Glomerular visceral epithelial cell (primary cell): ENCODE results near the gene CCDC142.
"Not testable (repeated sequence)": the region's sequence is repeated elsewhere in the genome, so short reads cannot be mapped to it uniquely, and the experiment has no call there.

Experiments
- DNase-seq: peaks from one replicate; pipeline ENCODE4 v3.0.0-alpha.2; 2016; ENCODE audit errors: extremely low spot score

Gene CCDC142

DNA sequence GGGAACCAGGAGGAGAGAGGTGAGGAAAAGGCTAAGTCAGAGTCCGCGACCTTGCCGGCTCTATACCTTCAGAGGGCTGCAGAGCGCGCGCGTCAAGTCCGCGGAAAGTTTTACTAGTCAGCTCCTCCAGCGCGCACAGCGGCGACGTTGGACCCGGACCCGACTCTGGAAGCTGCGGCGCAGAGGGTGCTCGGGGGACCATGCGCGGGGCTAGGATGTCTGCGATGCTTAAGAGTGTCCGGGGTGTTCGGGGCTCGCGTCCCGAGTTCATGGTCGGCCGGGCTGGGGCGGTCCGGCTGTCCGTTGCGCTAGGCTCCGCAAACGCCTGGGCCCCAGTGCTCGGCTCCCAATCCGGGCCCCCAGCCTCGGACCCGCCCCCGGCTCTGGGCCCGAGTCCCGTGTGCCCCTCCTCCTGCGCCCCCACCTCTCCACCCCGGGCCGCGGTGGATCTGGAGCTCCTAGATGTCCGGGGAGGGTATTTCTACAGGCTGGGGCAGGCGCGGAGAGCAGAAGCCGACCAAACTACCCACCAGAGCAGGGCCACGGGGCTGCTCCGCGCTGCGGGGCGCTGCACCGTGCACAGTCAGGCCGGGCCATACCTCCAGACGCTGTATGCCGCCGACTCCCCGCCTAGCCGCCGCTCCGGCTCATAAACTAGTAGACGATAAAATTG is 16.6 kb upstream of the CCDC142 start, which contains the start of gene LBX2:
Gene LBX2 (minus strand): TSS at position 337 of the 673 bp plus-strand sequence. CDS start 66 bp downstream, at position 271.
- no peak for DNase-seq

DNA sequence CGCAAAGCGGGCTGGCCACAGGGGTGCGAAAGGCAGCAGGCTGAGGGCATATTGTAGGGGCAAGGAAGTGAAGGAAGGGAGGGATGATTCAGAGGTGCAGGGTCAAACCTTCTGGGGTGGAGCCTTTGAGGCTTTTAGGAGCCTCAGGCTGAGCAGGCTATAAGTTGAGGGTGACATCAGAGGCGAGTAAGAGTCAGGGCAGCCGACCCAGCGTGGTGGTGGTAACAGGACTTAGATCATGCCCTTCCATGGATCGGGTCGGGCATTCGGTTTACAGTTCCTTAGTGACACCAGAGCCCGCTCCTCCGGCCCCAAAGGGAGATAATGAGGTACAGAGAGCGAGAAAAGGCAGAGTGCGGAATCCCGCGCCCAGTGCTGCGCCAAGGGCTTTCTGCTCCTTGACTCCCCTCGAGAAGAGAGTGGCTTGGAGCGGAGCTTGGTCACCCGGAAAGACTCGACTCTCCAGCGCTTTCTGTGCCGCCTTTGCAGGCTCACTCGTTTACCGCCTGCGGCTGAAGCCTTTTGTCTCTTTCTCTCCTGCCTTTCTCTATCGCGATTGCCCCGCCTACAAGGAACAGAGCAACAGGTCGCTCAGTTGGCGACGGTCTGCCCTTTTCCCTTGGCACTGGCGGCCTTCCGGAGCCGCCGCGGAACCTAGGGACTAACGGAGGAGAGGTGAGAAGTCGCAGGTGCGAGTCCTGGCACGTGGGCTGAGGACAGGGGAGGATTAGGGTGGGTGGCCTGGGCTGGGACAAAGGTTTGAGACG is 15.9 kb upstream of the CCDC142 start:
- no peak for DNase-seq

DNA sequence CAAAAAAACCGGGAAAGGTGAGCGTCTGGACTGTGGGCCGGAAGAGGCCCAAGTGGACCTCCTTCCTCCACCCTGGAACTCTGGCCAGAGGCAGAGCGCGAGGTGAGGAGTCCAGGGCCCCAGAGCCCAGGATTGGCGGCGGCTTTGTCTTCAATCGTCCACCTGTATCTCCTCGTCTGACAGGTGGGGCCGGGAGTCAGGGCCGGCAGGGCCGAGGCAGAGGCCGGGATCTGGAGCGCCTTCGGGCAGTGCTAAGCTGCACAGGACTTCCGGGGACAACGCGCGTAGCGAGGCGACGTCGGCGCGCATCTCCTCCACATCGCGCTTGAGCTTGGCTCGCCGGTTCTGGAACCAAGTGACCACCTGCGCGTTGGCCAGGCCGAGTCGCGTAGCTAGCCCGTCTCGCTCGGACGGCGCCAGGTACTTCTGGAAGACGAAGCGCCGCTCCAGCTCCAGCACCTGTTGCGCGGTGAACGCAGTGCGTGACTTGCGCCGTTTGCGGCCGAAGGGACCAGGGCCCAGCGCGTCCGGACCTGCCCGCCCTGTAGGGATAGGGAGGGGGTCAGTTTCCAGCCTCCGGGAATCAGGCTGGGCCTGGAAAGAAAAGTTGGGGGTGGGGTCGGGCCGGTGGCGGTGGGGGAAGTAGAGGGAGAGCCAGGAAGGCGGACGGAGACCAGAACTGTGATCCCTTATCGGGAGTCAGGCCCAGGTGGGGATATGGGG is 15.1 kb upstream of the CCDC142 start:
- DNase-seq: no peak

DNA sequence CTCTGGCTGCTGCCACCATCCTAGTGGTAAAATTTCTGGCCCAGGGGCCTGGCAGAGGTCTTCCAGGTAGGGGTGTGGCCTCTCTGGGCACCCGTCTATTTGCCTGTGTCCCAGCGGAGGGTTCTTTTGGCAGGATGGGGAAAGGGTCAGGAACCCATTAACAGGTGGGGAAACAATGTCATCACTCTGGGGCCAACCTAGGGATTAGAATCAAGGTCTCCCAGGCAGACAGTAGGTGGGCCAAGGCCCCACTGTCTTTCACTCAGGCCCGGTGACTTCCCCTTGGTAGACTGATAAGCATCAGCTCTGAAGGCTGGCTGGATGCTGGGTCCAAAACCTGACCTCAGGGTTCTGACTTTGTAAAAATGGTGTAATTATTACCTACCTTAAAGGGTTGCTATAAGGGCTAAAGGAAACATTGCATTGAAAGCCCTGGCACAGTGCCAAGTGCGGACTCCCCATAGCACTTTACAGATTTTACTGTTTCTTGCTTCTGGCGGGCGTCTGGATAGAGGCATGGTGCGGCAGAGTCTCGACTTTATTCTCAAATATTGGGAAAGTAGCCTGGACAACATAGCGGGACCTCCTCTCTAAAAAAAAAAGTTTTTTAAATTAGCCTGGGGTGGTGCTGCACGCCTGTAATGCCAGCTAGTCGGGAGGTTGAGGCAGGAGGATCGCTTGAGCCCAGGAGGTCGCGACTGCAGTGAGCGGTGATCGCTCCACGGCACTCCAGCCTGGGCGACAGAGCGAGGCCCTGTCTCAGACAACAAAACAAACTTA is 14.4 kb upstream of the CCDC142 start:
- no peak for DNase-seq

DNA sequence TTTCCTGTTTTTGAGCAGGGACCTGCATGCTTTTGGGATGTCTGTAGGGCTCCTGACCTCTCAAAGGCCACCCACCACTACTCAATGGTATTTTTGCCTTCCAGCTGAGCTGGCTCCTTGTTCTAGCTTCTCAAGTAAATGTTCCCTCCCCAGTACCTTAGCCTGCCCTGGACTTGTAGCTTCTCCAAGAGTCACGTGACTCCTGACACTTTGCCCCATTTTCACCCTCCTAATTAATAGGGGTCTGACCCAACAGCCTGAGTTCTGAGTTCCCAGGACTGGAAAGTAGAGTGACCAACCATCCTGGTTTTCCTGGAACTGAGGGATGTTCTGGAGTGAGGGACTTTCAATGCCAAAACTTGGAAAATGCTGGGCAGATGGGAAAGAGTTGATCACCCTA is 12.6 kb upstream of the CCDC142 start:
- DNase-seq: no peak

DNA sequence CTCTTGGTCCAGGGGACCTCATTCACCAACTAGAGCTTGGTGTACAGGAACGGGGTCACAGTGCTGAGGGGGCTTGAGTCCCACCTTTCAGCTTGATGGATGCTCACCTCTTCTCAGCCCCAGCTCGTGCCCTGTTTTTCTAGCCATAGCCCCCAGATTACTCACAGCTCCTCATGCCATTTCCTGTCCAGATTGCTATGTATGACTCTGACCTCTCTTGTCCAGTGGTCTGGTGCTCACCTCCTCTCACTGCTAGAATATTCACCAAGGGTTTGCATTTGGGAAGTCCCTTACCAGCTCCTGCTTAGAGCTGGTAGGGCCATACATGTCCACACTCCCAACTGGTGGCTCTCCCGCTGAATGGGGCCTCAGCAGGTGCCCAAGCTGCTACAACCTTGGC is 10.7 kb upstream of the CCDC142 start:
- DNase-seq: no peak

DNA sequence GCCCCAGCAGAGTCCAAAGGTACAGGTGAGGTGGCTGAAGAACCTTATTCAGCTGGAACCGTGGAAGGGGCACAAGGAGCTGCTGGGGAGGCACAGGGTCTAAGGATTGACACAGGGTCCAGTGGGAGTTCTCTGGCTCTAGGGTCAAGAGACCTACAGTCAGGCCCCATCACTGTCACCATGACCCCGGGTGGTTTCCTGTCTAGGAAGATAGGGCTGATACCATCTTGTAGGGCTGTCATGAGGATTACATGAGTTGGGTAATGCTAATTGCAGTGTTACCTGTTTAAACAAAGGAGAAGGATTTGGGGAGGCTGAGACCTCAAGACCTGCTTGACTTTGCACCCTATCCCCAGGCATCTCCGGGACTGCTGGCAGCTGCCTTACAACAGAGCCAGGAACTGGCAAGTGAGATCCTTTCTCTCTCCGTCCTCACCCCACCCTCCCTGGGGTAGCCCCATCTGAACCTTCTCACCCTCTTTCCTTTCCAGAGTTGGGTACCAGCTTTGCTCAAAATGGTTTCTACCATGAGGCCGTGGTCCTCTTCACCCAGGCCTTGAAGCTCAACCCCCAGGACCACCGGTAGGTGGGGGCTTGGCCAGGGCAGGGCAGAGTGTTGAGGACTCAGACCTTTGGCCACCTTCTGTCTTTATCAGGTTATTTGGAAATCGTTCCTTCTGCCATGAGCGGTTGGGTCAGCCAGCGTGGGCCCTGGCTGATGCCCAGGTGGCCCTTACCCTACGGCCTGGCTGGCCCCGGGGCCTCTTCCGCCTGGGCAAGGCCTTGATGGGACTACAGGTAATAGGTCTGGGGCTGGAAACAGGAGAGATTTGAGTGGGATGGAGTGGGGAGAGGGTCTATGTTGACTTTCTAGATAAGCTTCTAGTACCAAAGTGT is 9.1 kb upstream of the CCDC142 start:
- no peak for DNase-seq

DNA sequence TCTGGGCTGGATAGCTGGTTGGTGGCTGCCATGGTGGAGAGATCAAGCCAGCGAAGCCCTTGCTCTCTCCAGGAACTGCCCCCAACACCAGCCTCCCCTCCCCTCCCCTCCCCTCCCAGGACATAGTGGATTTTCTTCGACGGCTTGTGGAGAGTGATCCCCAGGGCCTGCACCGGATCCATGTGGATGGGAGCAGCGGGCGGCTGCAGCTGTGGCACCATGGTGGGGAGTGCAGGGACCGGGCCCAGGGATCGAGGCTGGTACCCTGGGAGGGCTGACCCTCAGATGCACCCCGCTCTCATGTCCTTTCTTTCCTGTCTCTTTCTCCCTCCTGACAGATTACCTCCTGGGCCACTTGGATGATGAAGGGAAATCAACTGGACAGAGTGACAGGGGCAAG is 7.1 kb upstream of the CCDC142 start:
- DNase-seq: no peak

DNA sequence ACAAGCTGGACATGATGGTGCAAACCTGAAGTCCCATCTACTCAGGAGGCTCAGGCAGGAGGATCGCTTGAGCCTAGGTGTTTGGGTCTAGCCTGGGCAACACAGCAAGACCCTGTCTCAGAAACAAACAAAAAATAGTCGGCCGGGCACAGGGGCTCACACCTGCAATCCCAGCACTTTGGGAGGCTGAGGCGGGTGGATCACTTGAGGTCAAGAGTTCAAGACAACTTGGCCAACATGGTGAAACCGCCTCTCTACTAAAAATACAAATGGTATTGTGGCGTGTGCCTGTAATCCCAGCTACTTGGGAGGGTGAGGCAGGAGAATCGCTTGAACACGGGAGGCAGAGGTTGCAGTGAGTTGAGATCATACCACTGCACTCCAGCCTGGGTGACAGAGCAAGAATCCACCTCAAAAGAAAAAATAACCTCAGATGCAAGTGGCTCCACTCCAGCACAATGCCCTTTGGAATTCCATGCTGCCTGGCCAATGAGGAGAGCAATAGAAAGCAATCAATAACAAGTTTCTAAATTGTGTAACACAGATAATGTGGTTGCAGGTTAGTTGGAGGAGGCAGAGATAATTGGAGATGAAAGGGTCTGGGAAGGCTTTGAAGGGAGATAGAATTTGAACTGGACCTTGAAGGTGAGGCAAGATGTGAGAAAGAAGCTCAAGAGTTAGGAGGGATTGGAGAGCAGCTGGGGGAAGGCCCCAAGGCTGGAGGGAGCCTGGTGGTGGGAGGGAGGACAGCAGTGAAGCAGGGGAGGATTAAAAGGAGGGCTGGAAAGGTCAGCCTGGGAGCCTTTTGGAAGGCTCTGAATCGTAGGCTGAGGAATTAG is 6.1 kb upstream of the CCDC142 start:
- DNase-seq: no peak

DNA sequence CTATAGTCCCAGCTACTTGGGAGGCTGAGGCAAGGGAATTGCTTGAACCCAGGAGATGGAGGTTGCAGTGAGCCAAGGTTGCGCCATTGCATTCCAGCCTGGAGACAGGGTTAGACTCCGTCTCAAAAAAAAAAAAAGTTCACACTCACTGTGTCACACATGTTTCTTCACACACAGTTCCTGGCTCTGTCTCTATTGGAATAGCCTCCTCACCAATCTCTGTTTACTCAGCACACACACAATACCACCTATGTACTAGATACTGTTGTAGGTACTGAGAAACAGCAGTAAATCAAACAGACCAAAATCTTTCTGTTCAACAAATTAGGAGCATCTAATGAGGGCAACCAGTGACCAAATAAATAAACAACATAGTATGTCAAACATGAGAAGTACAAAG is 3.3 kb upstream of the CCDC142 start:
- no peak for DNase-seq

DNA sequence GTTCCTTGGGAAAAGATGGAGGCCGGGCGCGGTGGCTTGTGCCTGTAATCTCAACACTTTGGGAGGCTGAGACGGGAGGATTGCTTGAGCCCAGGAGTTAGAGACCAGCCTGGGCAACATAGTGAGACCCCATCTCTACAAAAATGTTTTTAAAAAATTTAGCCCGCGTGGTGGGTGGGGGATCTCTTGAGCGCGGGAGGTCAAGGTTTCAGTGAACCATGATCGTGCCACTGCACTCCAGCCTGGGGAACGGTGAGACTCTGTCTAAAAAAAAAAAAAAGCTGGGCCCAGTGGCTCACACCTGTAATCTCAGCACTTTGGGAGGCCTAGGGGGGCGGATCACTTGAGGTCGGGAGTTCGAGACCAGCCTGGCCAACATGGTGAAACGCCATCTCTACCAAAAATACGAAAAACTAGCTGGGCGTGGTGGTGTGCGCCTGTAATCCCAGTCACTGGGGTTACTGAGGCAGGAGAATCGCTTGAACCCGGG is 922 bp upstream of the CCDC142 start:
- not testable (repeated sequence) for DNase-seq

DNA sequence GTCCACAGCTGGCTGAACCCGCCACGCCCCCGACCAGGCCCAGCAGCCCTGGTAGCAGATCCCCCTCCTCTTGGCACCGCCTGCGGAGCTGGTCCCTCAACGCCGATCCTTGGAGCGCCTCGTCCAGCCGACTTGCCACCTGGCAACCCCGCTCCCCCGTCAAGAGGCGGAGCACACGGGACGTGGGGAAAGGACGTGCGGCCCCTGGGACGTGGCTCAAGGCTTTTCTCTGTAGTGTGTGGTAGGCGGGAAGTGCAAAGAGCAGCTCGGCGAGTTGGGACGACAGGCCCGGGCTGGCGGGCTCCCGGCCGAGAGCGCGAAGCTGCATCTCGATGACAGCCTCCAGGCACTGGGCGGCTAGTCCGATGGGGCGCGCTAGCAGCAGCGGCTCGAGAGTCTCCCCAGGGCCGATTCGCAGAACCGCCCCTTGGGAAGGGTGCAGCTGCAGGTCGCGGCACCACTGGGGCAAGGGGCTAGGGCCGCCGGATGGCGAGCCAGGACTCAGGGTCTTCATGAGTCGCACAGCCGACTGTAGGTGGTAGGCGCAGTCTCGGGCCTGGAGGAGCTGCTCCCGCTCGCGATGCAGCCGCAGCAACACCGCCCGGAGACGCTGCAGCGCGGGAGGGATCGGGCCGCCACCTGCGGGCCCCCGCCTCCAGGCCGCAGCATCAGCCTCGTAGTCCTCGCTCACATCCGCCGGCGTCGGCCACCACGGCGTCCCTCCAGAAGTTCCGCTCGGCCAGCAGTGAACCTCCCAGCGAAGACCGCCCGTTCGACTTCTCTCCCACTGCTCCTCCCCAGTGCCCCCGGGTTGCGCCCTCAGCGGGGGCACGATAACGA is 617 bp downstream of the CCDC142 start:
- no peak for DNase-seq

DNA sequence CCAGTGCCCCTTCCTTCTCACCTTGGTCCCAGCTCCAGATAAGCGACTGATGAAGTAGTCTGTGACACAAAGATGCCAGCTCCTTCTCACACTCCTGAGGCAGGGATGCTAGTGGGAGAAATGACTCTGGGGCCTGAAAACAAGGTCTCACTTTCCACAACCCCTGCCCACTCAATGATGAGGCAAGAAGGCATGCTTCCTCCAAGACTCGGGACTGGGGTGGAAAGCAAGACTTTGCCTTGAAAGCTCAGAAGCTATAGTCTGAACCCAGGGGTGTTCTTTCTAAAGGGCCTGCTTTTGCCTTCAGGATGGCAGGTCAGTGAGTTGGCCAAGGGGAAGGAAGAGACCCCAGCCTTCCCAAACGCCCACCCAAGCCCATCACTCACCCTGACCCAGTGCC is 1.4 kb downstream of the CCDC142 start:
- no peak for DNase-seq

DNA sequence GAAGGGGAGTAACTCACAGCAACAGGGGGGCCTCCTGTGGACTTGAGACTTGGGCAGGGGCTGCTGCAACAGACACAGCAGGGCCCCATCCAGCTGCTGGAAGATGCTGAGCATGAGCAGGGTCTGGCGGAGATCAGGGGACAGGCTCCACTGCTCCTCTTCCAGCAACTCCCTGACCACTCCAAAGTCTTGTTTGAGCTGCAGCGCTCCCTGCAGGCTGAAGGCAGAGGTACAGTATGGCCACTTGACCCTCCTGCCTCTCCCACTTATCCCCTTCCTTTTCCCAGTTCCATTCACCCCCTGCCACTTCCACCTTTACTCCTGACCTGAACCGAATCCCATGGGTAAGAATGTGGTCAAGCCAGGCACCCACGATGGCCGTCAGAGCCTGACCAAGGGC is 7.9 kb downstream of the CCDC142 start:
- no peak for DNase-seq

DNA sequence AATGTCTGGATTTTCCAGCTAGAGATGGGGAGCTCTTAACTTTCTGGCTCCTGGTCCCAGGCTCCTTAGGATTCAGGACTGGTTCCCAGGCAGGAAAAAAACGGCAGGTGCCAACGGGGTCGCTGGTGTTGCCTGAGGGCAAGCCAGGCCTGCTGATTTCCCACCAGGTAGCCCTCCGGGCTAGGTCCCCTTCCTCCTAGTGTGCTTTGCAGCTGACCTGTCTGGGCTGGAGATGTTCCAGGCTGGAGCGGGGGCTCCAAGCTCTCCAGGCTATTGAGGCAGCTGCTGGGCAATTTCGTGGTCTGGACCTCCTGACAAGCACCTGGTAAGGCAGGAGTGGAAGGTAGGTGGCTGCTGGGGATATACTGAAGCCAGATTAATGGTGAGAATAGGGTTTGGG is 8.3 kb downstream of the CCDC142 start:
- no peak for DNase-seq

DNA sequence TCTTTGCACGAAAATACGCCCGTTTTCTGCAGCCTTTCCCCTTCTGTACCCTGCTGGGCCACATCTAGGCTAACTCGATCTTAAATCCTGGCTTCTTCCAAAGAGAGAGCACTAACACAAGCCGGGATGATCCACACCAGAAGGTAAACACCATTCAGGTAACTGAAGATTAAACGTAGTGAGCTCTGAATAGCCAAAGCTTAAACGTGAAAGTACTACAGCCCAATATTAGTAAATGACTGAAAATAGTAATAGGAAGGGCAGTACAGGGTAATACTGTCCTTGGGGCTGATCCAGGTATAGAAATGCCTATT is 9.9 kb downstream of the CCDC142 start:
- no peak for DNase-seq

DNA sequence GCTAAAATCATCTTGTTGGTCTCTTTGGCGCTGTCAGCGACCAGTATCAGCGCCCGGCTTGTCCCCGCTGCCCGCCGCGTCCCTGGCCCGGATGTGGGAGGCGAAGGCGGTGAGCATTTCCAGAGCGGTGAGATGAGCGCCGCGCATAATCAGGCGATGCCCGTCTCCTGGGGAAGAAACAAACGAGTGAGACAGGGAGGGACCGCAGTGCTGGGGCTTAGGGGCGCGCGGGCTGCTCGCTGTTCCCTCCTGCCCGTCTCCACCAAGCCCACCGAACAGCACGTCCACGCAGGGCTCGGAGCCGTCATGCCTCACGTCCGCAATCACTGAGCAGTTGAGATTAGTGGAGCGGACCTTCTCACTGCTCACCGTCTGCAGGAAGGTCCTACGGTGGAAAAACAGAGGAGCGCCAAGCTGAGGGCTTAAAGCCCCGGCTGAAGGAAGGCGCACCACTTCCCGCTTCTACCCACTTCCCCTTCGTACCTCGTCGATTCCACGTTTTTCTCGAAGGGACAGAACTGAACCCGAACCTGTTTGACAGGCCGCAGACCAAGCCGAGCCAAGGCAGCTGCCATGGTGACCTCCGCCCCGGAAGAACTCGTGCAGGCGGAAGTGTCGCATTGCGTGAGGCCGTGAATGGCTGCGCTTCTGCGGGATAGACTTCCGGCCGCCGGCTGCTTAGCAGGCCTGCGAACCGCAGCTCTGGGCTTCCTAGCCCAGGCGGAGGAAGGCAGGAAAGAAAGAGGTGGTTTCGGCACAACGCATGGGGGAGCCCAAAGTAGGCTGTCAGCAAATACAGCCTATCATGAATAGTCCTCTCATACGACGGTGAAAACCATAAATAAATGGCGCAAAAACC is 10.5 kb downstream of the CCDC142 start, which contains the start of gene MRPL53:
Gene MRPL53 (minus strand): TSS at position 595 of the 859 bp plus-strand sequence. CDS start 20 bp downstream, at position 575.
- DNase-seq: peak; percentile 92
